CD4-positive, alpha-beta T cell treated with Interleukin-10 for 1 hour (primary cell): ENCODE measurements around the gene MAST1.
"Not testable (repeated sequence)": the region's sequence is repeated elsewhere in the genome, so short reads cannot be mapped to it uniquely, and the experiment has no call there.

Source experiments
- DNase-seq: peaks from one replicate; pipeline ENCODE4 v3.0.0-alpha.2; 2020

The MAST1 gene

DNA sequence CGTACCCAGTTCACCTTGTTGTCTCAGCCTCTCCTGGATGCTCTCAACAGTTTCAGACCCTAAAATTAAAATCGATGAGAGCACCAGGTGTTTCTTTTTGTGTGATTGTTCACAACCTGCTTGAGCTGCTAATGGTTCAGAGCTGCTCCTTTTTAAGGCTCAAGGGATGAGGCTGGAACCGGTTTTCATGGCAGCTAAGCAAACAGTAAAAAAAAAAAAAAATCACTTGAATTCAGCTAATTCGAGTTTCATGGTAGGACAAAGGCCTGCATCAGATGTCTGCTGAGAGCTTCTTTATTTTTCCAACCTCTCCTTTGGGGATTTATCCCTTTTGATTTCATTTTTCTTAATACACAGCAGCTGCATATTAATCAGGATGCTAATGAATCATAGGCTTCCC lies 74.3 kb downstream of the MAST1 start:
- DNase-seq, result no peak

DNA sequence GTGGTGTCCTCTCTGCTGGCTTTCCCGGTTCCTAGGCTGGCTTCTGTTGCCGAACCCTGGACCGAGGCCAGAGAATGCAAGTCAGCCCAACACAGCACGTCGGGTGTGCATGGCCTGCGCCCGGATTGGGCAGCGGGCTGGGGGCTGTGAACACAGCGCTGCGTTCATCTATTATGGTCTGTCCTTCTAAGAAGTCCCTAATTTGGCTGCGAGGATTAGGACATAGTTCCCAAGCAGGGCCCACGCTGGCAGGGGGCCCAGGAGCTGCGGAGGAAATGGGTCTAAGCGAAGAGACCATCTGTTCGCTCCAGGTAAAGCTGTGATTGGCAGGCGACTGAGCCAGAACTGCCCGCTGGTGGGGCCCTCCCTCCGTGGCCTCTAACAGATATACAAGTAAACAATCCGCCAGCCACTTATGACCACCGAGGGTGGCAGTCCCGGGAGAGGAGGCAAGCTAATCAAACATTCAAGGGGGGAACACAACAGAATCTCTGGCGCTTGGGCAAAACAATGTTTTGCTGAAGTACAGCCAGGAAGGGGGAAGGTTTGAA lies 74.8 kb downstream of the MAST1 start:
- no peak for DNase-seq

DNA sequence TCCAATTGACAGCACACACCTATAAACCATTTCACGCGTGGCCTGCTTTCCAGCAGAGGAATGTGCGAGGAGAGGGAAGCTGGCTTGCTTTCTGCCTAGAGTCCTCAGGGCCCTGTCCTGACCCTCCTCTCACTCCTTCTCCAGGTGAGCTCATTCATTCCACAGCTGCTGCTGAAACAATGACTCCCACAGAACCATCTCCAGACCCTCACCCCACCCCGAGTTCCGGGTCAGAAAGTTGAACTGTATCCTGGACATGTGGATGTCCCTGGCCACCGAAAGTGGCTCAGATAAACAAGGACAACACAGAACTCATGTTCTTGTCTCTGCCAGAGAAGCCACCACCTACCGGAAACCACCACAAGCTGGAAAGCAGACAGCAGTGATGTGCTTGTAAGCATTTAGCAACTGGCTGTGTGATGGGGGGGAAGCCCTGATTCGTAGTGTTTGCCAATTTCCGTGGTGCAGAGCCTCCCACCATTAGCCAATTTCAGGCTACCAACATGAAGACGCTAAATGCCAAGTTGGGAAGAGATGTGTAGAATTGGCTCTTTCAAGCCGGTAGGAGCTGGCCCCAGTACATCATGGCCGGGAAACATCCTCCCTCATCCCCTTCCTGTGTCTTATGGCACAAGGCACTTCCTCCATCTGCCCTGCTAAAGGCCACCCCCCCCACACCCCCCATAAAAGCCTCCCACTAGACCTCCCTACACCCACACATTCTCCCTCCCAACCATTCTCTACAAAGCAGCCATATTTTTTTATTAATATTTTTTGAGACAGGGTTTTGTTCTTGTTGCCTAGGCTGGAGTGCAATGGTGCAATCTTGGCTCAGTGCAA lies 75.8 kb downstream of the MAST1 start:
- DNase-seq, result peak; percentile 67

DNA sequence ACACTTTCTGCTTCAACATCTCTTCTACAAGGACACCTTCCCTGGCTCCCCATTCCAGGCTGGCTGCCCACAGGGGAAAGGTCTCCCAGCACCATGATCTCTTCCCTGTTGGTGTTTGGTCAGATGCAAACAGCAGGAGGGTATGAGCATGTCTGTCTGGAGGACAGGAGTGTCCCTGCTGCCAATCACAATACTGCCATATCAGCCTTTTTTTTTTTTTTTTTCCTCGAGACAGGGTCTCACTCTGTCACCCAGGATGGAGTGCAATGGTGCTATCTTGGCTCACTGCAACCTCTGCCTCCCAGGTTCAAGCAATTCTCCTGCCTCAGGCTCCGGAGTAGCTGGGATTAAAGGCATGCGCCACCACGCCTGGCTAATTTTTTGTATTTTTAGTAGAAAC lies 77.5 kb downstream of the MAST1 start:
- not testable (repeated sequence) for DNase-seq

DNA sequence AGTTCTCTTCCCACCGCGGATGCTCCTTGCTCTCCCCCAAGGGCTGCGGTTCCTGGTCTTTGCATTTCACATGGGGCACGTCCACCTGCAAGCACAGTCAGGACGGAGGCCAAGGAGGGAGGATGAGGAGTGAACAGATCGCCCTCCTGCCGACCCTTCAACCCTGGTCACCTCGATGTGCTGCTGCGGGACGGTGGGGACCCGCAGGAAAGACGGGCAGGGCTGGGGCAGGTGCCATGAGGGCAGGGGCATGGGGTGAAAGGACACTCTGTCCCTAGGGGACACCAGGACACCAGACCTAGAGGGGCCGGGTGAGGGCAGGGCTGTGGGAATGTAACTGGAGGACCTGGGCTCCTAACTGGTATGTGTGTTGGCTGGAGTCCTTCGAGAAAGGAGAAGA lies 79.9 kb downstream of the MAST1 start:
- no peak for DNase-seq

DNA sequence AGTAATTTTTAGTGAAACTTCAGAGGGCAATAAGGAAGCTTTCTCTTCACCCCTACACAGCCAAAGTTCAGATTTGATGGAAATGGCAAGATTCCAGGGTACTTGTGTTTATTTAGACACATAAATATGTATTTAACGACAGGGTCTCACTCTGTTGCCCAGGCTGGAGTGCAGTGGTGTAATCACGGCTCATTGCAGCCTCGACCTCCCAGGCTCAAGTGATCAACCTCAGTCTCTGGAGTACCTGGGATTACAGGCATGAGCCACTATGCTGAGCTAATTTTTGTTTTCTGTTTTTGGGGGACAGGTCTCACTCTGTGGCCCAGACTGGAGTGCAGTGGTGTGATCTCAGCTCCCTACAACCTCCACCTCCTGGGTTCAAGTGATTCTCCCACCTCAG lies 82.7 kb downstream of the MAST1 start:
- no peak for DNase-seq

DNA sequence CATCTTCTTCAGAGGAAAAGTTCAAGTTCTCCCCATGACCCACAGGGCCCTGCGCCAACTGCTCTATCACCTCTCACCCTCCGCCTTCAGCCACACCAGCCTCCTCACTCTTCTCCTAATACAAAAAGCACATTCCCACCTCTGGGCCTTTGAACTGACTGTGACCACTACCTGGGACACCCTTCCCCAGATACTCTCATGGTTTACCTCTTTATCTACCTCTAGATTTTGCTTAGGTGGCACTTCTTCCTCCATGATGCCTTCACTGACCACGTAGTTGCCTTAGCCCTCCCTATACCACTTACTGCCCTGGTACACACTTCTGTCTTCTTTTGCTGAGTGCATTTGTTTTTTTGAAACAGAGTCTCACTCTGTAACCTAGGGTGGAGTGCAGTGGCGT lies 84.6 kb downstream of the MAST1 start:
- no peak for DNase-seq
